SK-N-SH (cell line): ENCODE results near the gene PIAS2. TPM values are rescaled to one million over a fixed set of nuclear protein-coding genes. Genes with fewer than 3 reads are reported as not detected.

ENCODE experiments used
- CTCF ChIA-PET: fragments of 300-600, 350-600 bp; formaldehyde crosslinking; extraction: SDS; loops from one replicate; lab custom pipeline; 2021; lab: Yijun Ruan, JAX
- POLR2A ChIA-PET: fragments of 350-600 bp; sonication (Branson Sonifier 250); formaldehyde crosslinking; extraction: SDS; loops from one replicate; lab custom pipeline; 2020; ENCODE audit warnings: antibody characterized with exemption, inconsistent platforms; lab: Yijun Ruan, JAX
- DNase-seq: peaks from one replicate; pipeline ENCODE4 v3.0.0; 2012
- H2AFZ ChIP-seq: fragments of 200-600 bp; sonication (generic); 2 replicates; pipeline ENCODE4 v1.8.1; 2016; ENCODE audit warnings: antibody characterized with exemption, mild to moderate bottlenecking, low read depth
- H3F3A ChIP-seq: fragments of 200-600 bp; sonication (generic); replicated peaks from 2 replicates; pipeline ENCODE3; 2016; ENCODE audit warnings: antibody characterized with exemption, mild to moderate bottlenecking; ENCODE audit not compliant: insufficient read depth
- H3K27ac ChIP-seq, 2 experiments: fragments of 200-500 bp in 1 of 2; fragments of 200-600 bp in 1 of 2; sonication (Bioruptor generic) in 1 of 2; sonication (generic), shearing (Covaris generic) in 1 of 2; 2 replicates each; pipeline versions ENCODE4 v1.5.1 to v1.6.1; 2014 to 2016; ENCODE audit warnings: low read depth in 2 of 2, inconsistent platforms in 1 of 2, low read length in 1 of 2, mild to moderate bottlenecking in 1 of 2, mixed read lengths in 1 of 2
- H3K27me3 ChIP-seq: fragments of 200-600 bp; sonication (generic), shearing (Covaris generic); 2 replicates; pipeline ENCODE4 v1.6.1; 2016; ENCODE audit warnings: mixed run types; ENCODE audit not compliant: insufficient read depth
- H3K36me3 ChIP-seq, 2 experiments: fragments of 200-500 bp in 1 of 2; fragments of 200-600 bp in 1 of 2; sonication (Bioruptor generic) in 1 of 2; sonication (generic) in 1 of 2; replicated peaks in 1 of 2; 2 replicates each; pipeline versions ENCODE3 to v1.5.1; 2014 to 2016; ENCODE audit warnings: low read length in 1 of 2, mild to moderate bottlenecking in 1 of 2; ENCODE audit not compliant: insufficient read depth in 2 of 2, control insufficient read depth in 1 of 2
- H3K4me1 ChIP-seq, 2 experiments: fragments of 200-500 bp in 1 of 2; fragments of 200-600 bp in 1 of 2; sonication (Bioruptor generic) in 1 of 2; sonication (generic), shearing (Covaris generic) in 1 of 2; 2 replicates each; pipeline versions ENCODE4 v1.5.1 to v1.6.1; 2014 to 2016; ENCODE audit warnings: low read depth in 1 of 2, low read length in 1 of 2, mixed run types in 1 of 2; ENCODE audit not compliant: insufficient read depth in 2 of 2, control insufficient read depth in 1 of 2
- H3K4me2 ChIP-seq: fragments of 200-600 bp; sonication (generic), shearing (Covaris generic); 2 replicates; pipeline ENCODE4 v1.6.1; 2017; ENCODE audit warnings: mixed run types
- H3K4me3 ChIP-seq, 2 experiments: fragments of 200-500 bp in 1 of 2; fragments of 200-600 bp in 1 of 2; sonication (Bioruptor generic) in 1 of 2; sonication (generic), shearing (Covaris generic) in 1 of 2; 2 replicates each; pipeline versions ENCODE4 v1.5.1 to v1.8.1; 2014 to 2016; ENCODE audit warnings: low read depth in 2 of 2, inconsistent platforms in 1 of 2, low read length in 1 of 2, mild to moderate bottlenecking in 1 of 2, mixed read lengths in 1 of 2, moderate library complexity in 1 of 2
- H3K79me2 ChIP-seq: fragments of 200-600 bp; sonication (generic); 2 replicates; pipeline ENCODE4 v1.8.1; 2017; ENCODE audit warnings: mild to moderate bottlenecking; ENCODE audit not compliant: insufficient read depth
- H3K9ac ChIP-seq: fragments of 200-600 bp; sonication (generic); 2 replicates; pipeline ENCODE4 v1.6.1; 2017; ENCODE audit warnings: mixed run types
- H3K9me2 ChIP-seq: fragments of 200-600 bp; sonication (generic); 2 replicates; pipeline ENCODE4 v1.6.1; 2017; ENCODE audit warnings: mixed run types
- H3K9me3 ChIP-seq: fragments of 200-600 bp; sonication (generic); 2 replicates; pipeline ENCODE4 v1.6.1; 2017; ENCODE audit warnings: mixed run types, mild to moderate bottlenecking, moderate library complexity
- H4K20me1 ChIP-seq: fragments of 200-600 bp; sonication (generic); 2 replicates; pipeline ENCODE4 v1.6.1; 2017; ENCODE audit warnings: mild to moderate bottlenecking, mixed run types; ENCODE audit not compliant: insufficient read depth
- EP300 ChIP-seq, 2 experiments: IDR thresholded peaks; 2 replicates each; pipeline versions ENCODE4 v1.4.0 to v1.6.1; 2012; ENCODE audit warnings: borderline replicate concordance in 1 of 2, low read depth in 1 of 2, low read length in 1 of 2
- EZH2phosphoT487 ChIP-seq: fragments of 200-600 bp; sonication (generic); IDR thresholded peaks from 2 replicates; pipeline ENCODE4 v1.6.1; 2017; ENCODE audit warnings: low read depth, mixed run types, mild to moderate bottlenecking, antibody characterized with exemption, moderate library complexity, borderline replicate concordance
- FOSL2 ChIP-seq: IDR thresholded peaks from 2 replicates; pipeline ENCODE4 v1.4.0; 2012; ENCODE audit warnings: low read depth, mild to moderate bottlenecking, moderate library complexity, borderline replicate concordance
- FOXJ3 ChIP-seq: sonication (generic); formaldehyde crosslinking; IDR thresholded peaks from 2 replicates; pipeline ENCODE4 v1.5.1; 2020; ENCODE audit warnings: mild to moderate bottlenecking, missing genetic modification reagents
- JUND ChIP-seq: IDR thresholded peaks from 2 replicates; pipeline ENCODE4 v1.4.0; 2012
- MAX ChIP-seq: IDR thresholded peaks from 2 replicates; pipeline ENCODE4 v1.4.0; 2012; ENCODE audit warnings: low read depth
- NFIC ChIP-seq: IDR thresholded peaks from 2 replicates; pipeline ENCODE4 v1.4.0; 2012; ENCODE audit warnings: borderline replicate concordance
- REST ChIP-seq: IDR thresholded peaks from 2 replicates; pipeline ENCODE4 v1.6.1; 2012; ENCODE audit warnings: mild to moderate bottlenecking, low read depth, low read length, moderate library complexity
- RFX5 ChIP-seq: IDR thresholded peaks from 2 replicates; pipeline ENCODE4 v1.6.1; 2012; ENCODE audit warnings: mild to moderate bottlenecking, improper control_type of control experiment, low read length
- RXRA ChIP-seq: IDR thresholded peaks from 2 replicates; pipeline ENCODE4 v1.4.0; 2012; ENCODE audit warnings: low read depth, mild to moderate bottlenecking, borderline replicate concordance
- SIN3A ChIP-seq: IDR thresholded peaks from 2 replicates; pipeline ENCODE4 v1.6.1; 2012; ENCODE audit warnings: low read depth, mild to moderate bottlenecking, low read length, moderate library complexity, borderline replicate concordance
- SMC3 ChIP-seq: IDR thresholded peaks from 2 replicates; pipeline ENCODE4 v1.6.1; 2012; ENCODE audit warnings: low read depth, low read length, improper control_type of control experiment
- TAF1 ChIP-seq: IDR thresholded peaks from 2 replicates; pipeline ENCODE4 v1.6.1; 2012; ENCODE audit warnings: low read depth, mild to moderate bottlenecking, low read length, moderate library complexity, borderline replicate concordance
- TCF12 ChIP-seq: IDR thresholded peaks from 2 replicates; pipeline ENCODE4 v1.4.0; 2012
- YY1 ChIP-seq: IDR thresholded peaks from 2 replicates; pipeline ENCODE4 v1.4.0; 2012; ENCODE audit warnings: low read depth, mild to moderate bottlenecking
- WGBS: methylation state at CpG from one replicate; pipeline ENCODE4 v1.1.6; 2017; ENCODE audit warnings: low lambda C conversion rate; 5-methylcytosine and 5-hydroxymethylcytosine counted together
- polyA plus RNA-seq, 3 experiments: library from polyadenylated mRNA; depleted of rRNA; stranded (reverse); fragments of >200 nt; gene quantifications; 2 replicates each; pipeline ENCODE4 v1.2.3, GENCODE V29; 2012

PIAS2 gene
- polyA plus RNA-seq, 1 of the 3 experiments (the other 2 are of a cell fraction) = 9.0 TPM

- TF ChIP-seq REST = no peak
- no peak for TF ChIP-seq TAF1
- no peak for TF ChIP-seq FOXJ3 (CRISPR knock-in tag)
These were observed 68.3 kb downstream of the PIAS2 start (continued) for GRCh38 chr18:46849007-46849406.

GRCh38 chr18:46843372-46843771 is 73.9 kb downstream of the PIAS2 start:
- Histone ChIP-seq H3K4me3 (no peak overlapping the region), H3K4me1 (no peaks in the 10 kb centered on the region; a peak in 1 of 4 replicates), H3K4me2 (no peak overlapping the region), H2AFZ (no peak overlapping the region)
- no peak for TF ChIP-seq FOSL2
- no peak for TF ChIP-seq NFIC
- no peak for TF ChIP-seq JUND
- TF ChIP-seq SIN3A = no peak
- TF ChIP-seq SMC3 = no peak
- TF ChIP-seq EP300 (IDR thresholded peaks at IDR 0.05; ENCODE audit: borderline replicate concordance in 1 of 2, low read depth in 1 of 2, low read length in 1 of 2) = no peak
- no peak for TF ChIP-seq YY1
- no peak for TF ChIP-seq RFX5
- TF ChIP-seq MAX = no peak
- TF ChIP-seq RXRA = no peak
- no peak for TF ChIP-seq TCF12
- TF ChIP-seq, all 33 proteins: peak for 0
- peaks cover 33 to 38% of the 10 kb centered on the region in 2 experiments for H3K36me3 ChIP-seq
- H3F3A ChIP-seq = no peaks in the 10 kb centered on the region
- H3K9me2 ChIP-seq = no peaks in the 10 kb centered on the region
- H4K20me1 ChIP-seq = no peaks in the 10 kb centered on the region
- no peaks in the 10 kb centered on the region for H3K79me2 ChIP-seq
- H3K27me3 ChIP-seq = no peaks in the 10 kb centered on the region
- POLR2A ChIA-PET = no interaction called here
- no peak overlapping the region for H3K27ac ChIP-seq
- CTCF ChIA-PET = interaction anchor here (0.9 to 1.4 kb wide), 2 partner anchors 27 to 50 kb away, joined by 3 read pairs; no protein-coding TSS in a partner anchor
- 96% methylated on average over 1 of the region's 1 CpG for WGBS
- no peak overlapping the region for H3K9ac ChIP-seq
- DNase-seq = no peak
- H3K9me3 ChIP-seq = no peaks in the 10 kb centered on the region

GRCh38 chr18:46842583-46842982 is 74.7 kb downstream of the PIAS2 start:
- Histone ChIP-seq H4K20me1 (no peaks in the 10 kb centered on the region), H3K36me3 (peaks cover 37 to 40% of the 10 kb centered on the region in 2 experiments), H3K27ac (no peak overlapping the region), H3K4me1 (no peaks in the 10 kb centered on the region; a peak in 1 of 4 replicates), H2AFZ (no peak overlapping the region), H3K9me2 (no peaks in the 10 kb centered on the region), H3K4me3 (no peak overlapping the region), H3K9ac (no peak overlapping the region), H3F3A (no peaks in the 10 kb centered on the region), H3K79me2 (no peaks in the 10 kb centered on the region), H3K9me3 (no peaks in the 10 kb centered on the region), H3K27me3 (no peaks in the 10 kb centered on the region), H3K4me2 (no peak overlapping the region)
- ChIA-PET POLR2A (no interaction called here), CTCF (no interaction called here)
- no peak for DNase-seq
- no peak for TF ChIP-seq TAF1
- TF ChIP-seq EZH2phosphoT487 = no peak
- 93% methylated on average over 5 of the region's 5 CpGs for WGBS
